Measurements from ENCODE around the gene PTPN1. TPM values are rescaled to one million over a fixed set of nuclear protein-coding genes. Genes with fewer than 3 reads are reported as not detected.
A peak's percentile ranks its signal among the peaks of the same experiment; 100 is the strongest.
"Not testable (repeated sequence)": the region's sequence is repeated elsewhere in the genome, so short reads cannot be mapped to it uniquely, and the experiment has no call there.

The PTPN1 gene
- total RNA-seq = 28.8 TPM

GRCh38 chr20:50509923-50510705 lies at the start of gene PTPN1:
PTPN1 (plus strand) TSS chr20:50510383; CDS start chr20:50510528, 145 bp downstream.
- peak; percentile 98 to 99 (median 99) for DNase-seq (ENCODE audit: low read depth in 2 of 3, low spot score in 2 of 3)

GRCh38 chr20:50460608-50461267 lies 49.4 kb upstream of the PTPN1 start:
- peak; percentile 52 to 79 (median 61) for DNase-seq (ENCODE audit: low read depth in 2 of 3, low spot score in 2 of 3)

- DNase-seq (ENCODE audit: low read depth in 2 of 3, low spot score in 2 of 3) = no peak
Observed at GRCh38 chr20:50462093-50462690, 48.0 kb upstream of the PTPN1 start.

- peak; percentile 31 to 82 (median 57) for DNase-seq (ENCODE audit: low read depth in 2 of 3, low spot score in 2 of 3)
Observed at GRCh38 chr20:50464026-50464724, 46.0 kb upstream of the PTPN1 start.

- DNase-seq (ENCODE audit: low read depth in 2 of 3, low spot score in 2 of 3) = no peak
Observed at GRCh38 chr20:50464725-50465650, 45.2 kb upstream of the PTPN1 start.

GRCh38 chr20:50467174-50467573 lies 43.0 kb upstream of the PTPN1 start:
- DNase-seq (ENCODE audit: low read depth in 2 of 3, low spot score in 2 of 3) = no peak

- DNase-seq (ENCODE audit: low read depth in 2 of 3, low spot score in 2 of 3) = peak in 1 of 3 donors; percentile 54
Observed at GRCh38 chr20:50467718-50468356, 42.3 kb upstream of the PTPN1 start.

- no peak for DNase-seq (ENCODE audit: low read depth in 2 of 3, low spot score in 2 of 3)
Observed at GRCh38 chr20:50468378-50468798, 41.8 kb upstream of the PTPN1 start.

GRCh38 chr20:50469176-50469723 lies 40.9 kb upstream of the PTPN1 start:
- DNase-seq (ENCODE audit: low read depth in 2 of 3, low spot score in 2 of 3) = no peak

- no peak for DNase-seq (ENCODE audit: low read depth in 2 of 3, low spot score in 2 of 3)
Observed at GRCh38 chr20:50469796-50470195, 40.4 kb upstream of the PTPN1 start.

GRCh38 chr20:50470264-50470858 lies 39.8 kb upstream of the PTPN1 start:
- no peak for DNase-seq (ENCODE audit: low read depth in 2 of 3, low spot score in 2 of 3)

- no peak for DNase-seq (ENCODE audit: low read depth in 2 of 3, low spot score in 2 of 3)
Observed at GRCh38 chr20:50471231-50471630, 39.0 kb upstream of the PTPN1 start.

GRCh38 chr20:50472693-50473664 lies 37.2 kb upstream of the PTPN1 start:
- DNase-seq (ENCODE audit: low read depth in 2 of 3, low spot score in 2 of 3) = no peak

GRCh38 chr20:50474356-50474755 lies 35.8 kb upstream of the PTPN1 start:
- not testable (repeated sequence) for DNase-seq (ENCODE audit: low read depth in 2 of 3, low spot score in 2 of 3)

- no peak for DNase-seq (ENCODE audit: low read depth in 2 of 3, low spot score in 2 of 3)
Observed at GRCh38 chr20:50475681-50476292, 34.4 kb upstream of the PTPN1 start.

GRCh38 chr20:50477239-50477872 lies 32.8 kb upstream of the PTPN1 start:
- no peak for DNase-seq (ENCODE audit: low read depth in 2 of 3, low spot score in 2 of 3)
